IMR-90 (cell line): ENCODE data around the gene FAM210B. TPM values are rescaled to one million over a fixed set of nuclear protein-coding genes. Genes with fewer than 3 reads are reported as not detected.

Source experiments
- ATAC-seq: fragments of 200-7000 bp; cut with Tn5 transposase; 2 replicates; pipeline ENCODE4 v1.9.1; 2020; ENCODE audit warnings: low read depth, mild to moderate bottlenecking, moderate library complexity
- BruUV-seq: library from RNA; stranded (reverse); fragments of 400-500 nt; replicated peaks from 2 replicates; lab custom pipeline; 2021; lab: Mats Ljungman, UMichigan
- CTCF ChIA-PET: fragments of 300-600 bp; formaldehyde crosslinking; extraction: SDS; loops from one replicate; lab custom pipeline; 2021; ENCODE audit warnings: antibody characterized with exemption; lab: Yijun Ruan, JAX
- POLR2A ChIA-PET: fragments of 300-600 bp; sonication (Branson Sonifier 250); formaldehyde crosslinking; loops from one replicate; lab custom pipeline; 2022; ENCODE audit warnings: antibody characterized with exemption; ENCODE audit not compliant: unreplicated experiment; lab: Charles Lee
- DNase-seq: peaks from one replicate; pipeline ENCODE4 v3.0.0; 2013
- H2AFZ ChIP-seq: replicated peaks from 2 replicates; pipeline ENCODE3; 2013; ENCODE audit warnings: low read length, mild to moderate bottlenecking; ENCODE audit not compliant: poor library complexity
- H2AK5ac ChIP-seq: 2 replicates; pipeline ENCODE4 v1.6.1; 2013; ENCODE audit warnings: low read depth, low read length, inconsistent platforms
- H2AK9ac ChIP-seq: replicated peaks from 2 replicates; pipeline ENCODE3; 2013; ENCODE audit warnings: mild to moderate bottlenecking, low read depth, low read length, moderate library complexity; ENCODE audit not compliant: poor library complexity
- H2BK120ac ChIP-seq: 2 replicates; pipeline ENCODE4 v1.6.1; 2013; ENCODE audit warnings: low read depth, low read length, inconsistent platforms
- H2BK15ac ChIP-seq: 3 replicates; pipeline ENCODE4 v1.6.1; 2013; ENCODE audit warnings: low read depth, low read length, inconsistent platforms
- H2BK20ac ChIP-seq: 2 replicates; pipeline ENCODE4 v1.6.1; 2013; ENCODE audit warnings: low read depth, mild to moderate bottlenecking, inconsistent platforms, low read length, moderate library complexity
- H2BK5ac ChIP-seq: 2 replicates; pipeline ENCODE4 v1.6.1; 2013; ENCODE audit warnings: mild to moderate bottlenecking, low read depth, low read length, inconsistent platforms; ENCODE audit not compliant: poor library complexity, severe bottlenecking
- H3K14ac ChIP-seq: replicated peaks from 2 replicates; pipeline ENCODE4 v1.6.1; 2013; ENCODE audit warnings: low read depth, low read length, inconsistent platforms
- H3K18ac ChIP-seq: 2 replicates; pipeline ENCODE4 v1.6.1; 2013; ENCODE audit warnings: low read depth, low read length, control low read depth
- H3K23ac ChIP-seq: 2 replicates; pipeline ENCODE4 v1.6.1; 2013; ENCODE audit warnings: low read depth, low read length, inconsistent platforms
- H3K27ac ChIP-seq: 2 replicates; pipeline ENCODE4 v1.5.1; 2013; ENCODE audit warnings: mild to moderate bottlenecking, control low read depth, low read length; ENCODE audit not compliant: insufficient read depth
- H3K27me3 ChIP-seq: 2 replicates; pipeline ENCODE4 v1.6.1; 2013; ENCODE audit warnings: low read length; ENCODE audit not compliant: control insufficient read depth, insufficient read depth
- H3K36me3 ChIP-seq: 2 replicates; pipeline ENCODE4 v1.6.1; 2013; ENCODE audit warnings: low read length, mixed read lengths; ENCODE audit not compliant: control insufficient read depth, insufficient read depth
- H3K4ac ChIP-seq: 2 replicates; pipeline ENCODE4 v1.6.1; 2013; ENCODE audit warnings: low read depth, low read length, inconsistent platforms
- H3K4me1 ChIP-seq: 2 replicates; pipeline ENCODE4 v1.6.1; 2013; ENCODE audit warnings: low read length, mixed read lengths; ENCODE audit not compliant: control insufficient read depth, insufficient read depth
- H3K4me2 ChIP-seq: 2 replicates; pipeline ENCODE4 v1.6.1; 2013; ENCODE audit warnings: low read depth, mild to moderate bottlenecking, control low read depth, low read length, moderate library complexity
- H3K4me3 ChIP-seq: 2 replicates; pipeline ENCODE4 v1.5.1; 2013; ENCODE audit warnings: low read depth, mild to moderate bottlenecking, control low read depth, low read length, moderate library complexity; ENCODE audit not compliant: insufficient read depth
- H3K56ac ChIP-seq: 2 replicates; pipeline ENCODE4 v1.6.1; 2013; ENCODE audit warnings: low read length, inconsistent platforms; ENCODE audit not compliant: insufficient read depth; ENCODE audit errors: extremely low read depth
- H3K79me1 ChIP-seq, 2 experiments: 2 replicates each; pipeline ENCODE4 v1.6.1; 2013; ENCODE audit warnings: low read length in 2 of 2, inconsistent platforms in 1 of 2, low read depth in 1 of 2
- H3K9ac ChIP-seq: 2 replicates; pipeline ENCODE4 v1.6.1; 2013; ENCODE audit warnings: low read depth, low read length, control low read depth
- H3K9me1 ChIP-seq: 2 replicates; pipeline ENCODE4 v1.6.1; 2013; ENCODE audit warnings: low read length, inconsistent platforms; ENCODE audit not compliant: insufficient read depth
- H3K9me3 ChIP-seq: 2 replicates; pipeline ENCODE4 v1.6.1; 2013; ENCODE audit warnings: low read length; ENCODE audit not compliant: control insufficient read depth, insufficient read depth
- H4K20me1 ChIP-seq: 2 replicates; pipeline ENCODE4 v1.6.1; 2013; ENCODE audit warnings: low read length, inconsistent platforms; ENCODE audit not compliant: insufficient read depth
- H4K5ac ChIP-seq: 2 replicates; pipeline ENCODE4 v1.6.1; 2013; ENCODE audit warnings: mild to moderate bottlenecking, low read depth, low read length, control low read depth
- H4K8ac ChIP-seq, 2 experiments: 2 replicates each; pipeline ENCODE4 v1.6.1; 2013; ENCODE audit warnings: low read depth in 2 of 2, low read length in 2 of 2, control low read depth in 1 of 2, inconsistent platforms in 1 of 2
- H4K91ac ChIP-seq: 2 replicates; pipeline ENCODE4 v1.6.1; 2013; ENCODE audit warnings: low read depth, low read length, inconsistent platforms; ENCODE audit not compliant: insufficient read depth
- BHLHE40 ChIP-seq: fragments of 150-350 bp; IDR thresholded peaks from 2 replicates; pipeline ENCODE4 v1.6.1; 2016; ENCODE audit warnings: mild to moderate bottlenecking, low read depth, low read length
- CEBPB ChIP-seq: IDR thresholded peaks from 2 replicates; pipeline ENCODE4 v1.6.1; 2012; ENCODE audit warnings: low read depth, low read length, improper control_type of control experiment
- CHD1 ChIP-seq: IDR thresholded peaks from 2 replicates; pipeline ENCODE4 v1.6.1; 2012; ENCODE audit warnings: low read depth, low read length, improper control_type of control experiment
- CTCF ChIP-seq: conservative IDR thresholded peaks from 2 replicates; pipeline ENCODE4 v1.5.1; 2012; ENCODE audit warnings: mild to moderate bottlenecking, low read depth, low read length, improper control_type of control experiment
- ELK1 ChIP-seq: fragments of 150-350 bp; IDR thresholded peaks from 2 replicates; pipeline ENCODE4 v1.6.1; 2016; ENCODE audit warnings: low read depth, mild to moderate bottlenecking, low read length, moderate library complexity, borderline replicate concordance
- FOS ChIP-seq: fragments of 150-350 bp; IDR thresholded peaks from 2 replicates; pipeline ENCODE4 v1.6.1; 2016; ENCODE audit warnings: low read depth, low read length
- MAFK ChIP-seq: IDR thresholded peaks from 2 replicates; pipeline ENCODE4 v1.6.1; 2012; ENCODE audit warnings: low read depth, low read length, improper control_type of control experiment
- MAZ ChIP-seq: IDR thresholded peaks from 2 replicates; pipeline ENCODE4 v1.6.1; 2012; ENCODE audit warnings: low read depth, mild to moderate bottlenecking, low read length, improper control_type of control experiment, moderate library complexity, borderline replicate concordance
- MXI1 ChIP-seq: IDR thresholded peaks from 2 replicates; pipeline ENCODE4 v1.6.1; 2012; ENCODE audit warnings: low read depth, mild to moderate bottlenecking, low read length, moderate library complexity, borderline replicate concordance
- NFE2L2 ChIP-seq: fragments of 150-350 bp; IDR thresholded peaks from 2 replicates; pipeline ENCODE4 v1.6.1; 2016; ENCODE audit warnings: low read depth, mild to moderate bottlenecking, low read length
- POLR2A ChIP-seq: IDR thresholded peaks from 2 replicates; pipeline ENCODE4 v1.6.1; 2012; ENCODE audit warnings: mild to moderate bottlenecking, low read depth, low read length
- RAD21 ChIP-seq: IDR thresholded peaks from 2 replicates; pipeline ENCODE4 v1.6.1; 2012; ENCODE audit warnings: low read length, improper control_type of control experiment
- RCOR1 ChIP-seq: IDR thresholded peaks from 2 replicates; pipeline ENCODE4 v1.6.1; 2012; ENCODE audit warnings: mild to moderate bottlenecking, low read length, improper control_type of control experiment; ENCODE audit not compliant: insufficient replicate concordance
- RFX5 ChIP-seq: IDR thresholded peaks from 2 replicates; pipeline ENCODE4 v1.8.0; 2012; ENCODE audit warnings: low read depth, mild to moderate bottlenecking, low read length, moderate library complexity
- SMC3 ChIP-seq: fragments of 150-350 bp; IDR thresholded peaks from 2 replicates; pipeline ENCODE4 v1.6.1; 2016; ENCODE audit warnings: low read depth, mild to moderate bottlenecking, antibody characterized with exemption, low read length, moderate library complexity
- USF2 ChIP-seq: fragments of 150-350 bp; IDR thresholded peaks from 2 replicates; pipeline ENCODE4 v1.6.1; 2017; ENCODE audit warnings: mild to moderate bottlenecking, antibody characterized with exemption, low read length, low read depth
- dilution Hi-C: fragments of 300-500 bp; cut with HindIII; formaldehyde crosslinking; loops from one replicate; pipeline ENCODE4 v1.14.3; 2018; ENCODE audit warnings: low sequenced_read_pairs; ENCODE audit not compliant: unreplicated experiment
- in situ Hi-C: fragments of 300-500 bp; cut with MboI; formaldehyde crosslinking; loops from 3 replicates; pipeline ENCODE4 v1.14.3; 2019; ENCODE audit warnings: low sequenced_read_pairs, inconsistent platforms, mixed read lengths
- intact Hi-C: fragments of 100-400 bp; cut with micrococcal nuclease; formaldehyde crosslinking; loops from 2 replicates; pipeline ENCODE4 v1.10.0; 2022
- polyA plus RNA-seq, 3 experiments: library from polyadenylated mRNA; depleted of rRNA; stranded (reverse); fragments of >200 nt; gene quantifications; 2 replicates each; pipeline ENCODE4 v1.2.3, GENCODE V29; 2012; ENCODE audit warnings: low replicate concordance in 1 of 3
- total RNA-seq: library from RNA; depleted of rRNA; stranded (reverse); fragments of >200 nt; gene quantifications from 2 replicates; pipeline ENCODE4 v1.2.3, GENCODE V29; 2012

The FAM210B gene
- total and polyA plus RNA-seq, 2 of the 4 experiments (the other 2 are of a cell fraction) = 29.5 to 45.0 TPM

GRCh38 chr20:56400001-56400640, 41.3 kb downstream of the FAM210B start:
- H3K4me3 ChIP-seq = no peak overlapping the region
- intact Hi-C loops = loop anchor here (1.0 to 2.0 kb wide), 3 partner anchors 39 to 117 kb away; partner anchors contain the start of gene RTF2
- H2BK15ac ChIP-seq = no peak overlapping the region
- CTCF ChIA-PET = interaction anchor here (0.5 to 0.9 kb wide), 2 partner anchors 19 to 79 kb away, joined by 3 to 4 read pairs; no protein-coding TSS in a partner anchor
- H3K23ac ChIP-seq = no peak overlapping the region
- POLR2A ChIA-PET = no interaction called here
- no TSS peak for BruUV-seq
- no peak overlapping the region for H2AK9ac ChIP-seq
- no peaks in the 10 kb centered on the region for H3K27me3 ChIP-seq
- H3K4me1 ChIP-seq = no peaks in the 10 kb centered on the region
- dilution Hi-C loops = no loop called here
- H4K91ac ChIP-seq = no peak overlapping the region
- H4K5ac ChIP-seq = peak overlapping the region; percentile 67
- in situ Hi-C loops = no loop called here
- H3K9me3 ChIP-seq = no peaks in the 10 kb centered on the region
- no peak overlapping the region for H3K18ac ChIP-seq
- peak overlapping the region; percentile 88 for H2BK5ac ChIP-seq
- ATAC-seq (peak; percentile 87), DNase-seq (peak; percentile 84)
- TF ChIP-seq MAFK = no peak
- TF ChIP-seq MXI1 = no peak
- no peak for TF ChIP-seq FOS
- no peak for TF ChIP-seq BHLHE40
- no peak for TF ChIP-seq CHD1
- no peak for TF ChIP-seq CEBPB
- no peak for TF ChIP-seq RCOR1
- TF ChIP-seq ELK1 = no peak
- no peak for TF ChIP-seq USF2
- TF ChIP-seq RFX5 = no peak
- no peak for TF ChIP-seq NFE2L2
- TF ChIP-seq CTCF = peak; percentile 77
- TF ChIP-seq MAZ = no peak
- TF ChIP-seq SMC3 = peak; percentile 86
- no peak for TF ChIP-seq POLR2A
- peak; percentile 87 for TF ChIP-seq RAD21
- peaks cover 52% of the 10 kb centered on the region for H3K36me3 ChIP-seq
- peak overlapping the region; percentile 26; the same call in 1 of the 2 replicates for H3K4ac ChIP-seq
- no peak overlapping the region for H3K56ac ChIP-seq
- H4K8ac ChIP-seq = 0 out of 4 replicates have a peak overlapping the region, but pooled peaks of 1 of the 2 experiments have one; percentile 28
- H4K20me1 ChIP-seq = no peaks in the 10 kb centered on the region
- H3K4me2 ChIP-seq = no peak overlapping the region
- no peak overlapping the region; the same call in 1 of the 2 replicates for H3K9ac ChIP-seq
- no peak overlapping the region; the same call in 1 of the 2 replicates for H3K27ac ChIP-seq
- no peak overlapping the region for H3K14ac ChIP-seq
- H3K9me1 ChIP-seq = no peaks in the 10 kb centered on the region
- H3K79me1 ChIP-seq = peaks cover 22 to 44% of the 10 kb centered on the region in 2 experiments
- H2AK5ac ChIP-seq = no peak overlapping the region
- no peak overlapping the region for H2BK20ac ChIP-seq
- no peak overlapping the region for H2AFZ ChIP-seq
- no peak overlapping the region for H2BK120ac ChIP-seq
